Measurements from ENCODE around the gene NRXN2.

- TF ChIP-seq EZH2phosphoT487 (IDR thresholded peaks at IDR 0.05) (no peak), EZH2 (IDR thresholded peaks at IDR 0.05) (no peak)
Observed at GRCh38 chr11:64684357-64684756, 38.6 kb downstream of the NRXN2 start.
